GM19035 (cell line): ENCODE measurements around the gene SLC5A2.
"Not testable (repeated sequence)": the region's sequence is repeated elsewhere in the genome, so short reads cannot be mapped to it uniquely, and the experiment has no call there.

Experiments used
- ATAC-seq: cut with Tn5 transposase; IDR thresholded peaks from one replicate; pipeline ENCODE4 v1.9.1; 2021; ENCODE audit not compliant: unreplicated experiment

The SLC5A2 gene

GRCh38 chr16:31525113-31525512 lies 42.2 kb downstream of the SLC5A2 start:
- no peak for ATAC-seq

- no peak for ATAC-seq
Observed at GRCh38 chr16:31527734-31528274, 44.9 kb downstream of the SLC5A2 start, which contains the start of gene AHSP. Gene AHSP, plus strand, starts transcription at chr16:31527900. Its CDS starts 240 bp downstream, at chr16:31528140.

DNA sequence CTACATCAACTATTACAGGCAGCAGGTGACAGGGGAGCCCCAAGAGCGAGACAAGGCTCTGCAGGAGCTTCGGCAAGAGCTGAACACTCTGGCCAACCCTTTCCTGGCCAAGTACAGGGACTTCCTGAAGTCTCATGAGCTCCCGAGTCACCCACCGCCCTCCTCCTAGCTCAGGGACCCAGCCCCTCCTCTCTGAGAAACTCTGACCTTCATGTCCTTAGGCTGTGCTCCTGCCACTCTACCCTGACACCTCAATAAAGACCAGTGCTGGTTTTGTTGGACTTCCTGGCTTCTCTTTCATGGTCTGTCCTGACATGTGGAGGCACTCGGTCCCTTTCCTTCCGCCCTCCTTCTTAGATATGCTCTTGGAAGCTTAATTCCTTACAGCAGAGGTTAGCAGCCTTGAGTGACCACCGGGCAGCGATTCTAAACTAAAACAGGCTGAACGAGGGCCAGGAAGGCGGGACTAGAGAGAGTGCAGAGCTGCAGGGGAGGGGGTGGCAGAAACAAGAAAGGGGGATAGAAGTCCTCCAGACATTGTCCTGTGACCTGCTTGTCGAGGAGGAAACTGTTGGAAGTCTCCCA lies 45.7 kb downstream of the SLC5A2 start:
- ATAC-seq: no peak

GRCh38 chr16:31529108-31529936 lies 46.4 kb downstream of the SLC5A2 start:
- ATAC-seq: no peak

GRCh38 chr16:31529937-31530312 lies 47.0 kb downstream of the SLC5A2 start:
- no peak for ATAC-seq

GRCh38 chr16:31530405-31530804 lies 47.5 kb downstream of the SLC5A2 start:
- no peak for ATAC-seq

- no peak for ATAC-seq
Observed at GRCh38 chr16:31531096-31531495, 48.2 kb downstream of the SLC5A2 start.

- ATAC-seq: no peak
Observed at GRCh38 chr16:31532120-31532519, 49.2 kb downstream of the SLC5A2 start.

- ATAC-seq: no peak
Observed at GRCh38 chr16:31532896-31533295, 50.0 kb downstream of the SLC5A2 start.

- ATAC-seq: no peak
Observed at GRCh38 chr16:31535737-31536136, 52.8 kb downstream of the SLC5A2 start.

DNA sequence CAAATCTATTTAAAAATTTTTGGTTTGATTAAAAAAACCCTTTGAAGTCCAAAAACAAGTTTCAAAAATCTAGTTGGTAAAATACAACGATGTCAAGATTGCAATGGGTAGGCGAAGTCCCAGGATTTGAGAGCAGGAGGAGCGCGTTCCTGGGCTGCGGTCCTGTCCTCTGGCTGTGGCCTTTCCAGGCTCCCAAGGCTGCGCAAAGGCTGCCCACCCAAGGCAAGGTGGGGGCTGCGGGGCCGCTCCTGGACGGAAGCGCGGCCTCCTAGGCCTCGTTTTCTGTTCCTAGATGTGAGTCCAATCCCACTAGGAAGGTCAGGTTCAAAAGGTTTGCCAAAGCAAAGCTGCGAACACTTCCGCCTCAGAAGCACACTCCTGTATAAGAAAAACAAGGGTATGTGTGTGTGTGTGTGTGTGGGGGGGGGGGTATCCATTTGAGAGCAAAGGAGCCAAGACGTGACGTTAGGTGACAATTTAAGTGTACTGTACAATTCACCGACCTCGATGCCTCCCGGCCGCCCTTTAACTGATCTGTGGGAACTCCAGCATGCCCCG lies 54.0 kb downstream of the SLC5A2 start:
- no peak for ATAC-seq

- no peak for ATAC-seq
Observed at GRCh38 chr16:31537362-31538242, 54.7 kb downstream of the SLC5A2 start.

DNA sequence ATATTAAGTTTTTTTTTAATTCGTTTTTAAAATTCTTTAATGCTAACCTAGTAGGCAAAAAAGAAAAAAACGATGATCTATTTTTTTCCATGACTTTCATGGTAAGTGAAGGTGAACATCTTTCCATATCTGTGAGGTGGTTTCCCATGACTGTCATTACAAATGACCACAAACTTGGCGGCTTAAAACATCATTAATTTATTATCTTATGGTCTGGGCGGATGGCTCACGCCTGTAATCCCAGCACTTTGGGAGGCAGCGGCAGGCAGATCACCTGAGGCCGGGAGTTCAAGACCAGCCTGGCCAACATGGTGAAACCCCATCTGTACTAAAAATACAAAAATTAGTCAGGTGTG lies 55.3 kb downstream of the SLC5A2 start:
- not testable (repeated sequence) for ATAC-seq

DNA sequence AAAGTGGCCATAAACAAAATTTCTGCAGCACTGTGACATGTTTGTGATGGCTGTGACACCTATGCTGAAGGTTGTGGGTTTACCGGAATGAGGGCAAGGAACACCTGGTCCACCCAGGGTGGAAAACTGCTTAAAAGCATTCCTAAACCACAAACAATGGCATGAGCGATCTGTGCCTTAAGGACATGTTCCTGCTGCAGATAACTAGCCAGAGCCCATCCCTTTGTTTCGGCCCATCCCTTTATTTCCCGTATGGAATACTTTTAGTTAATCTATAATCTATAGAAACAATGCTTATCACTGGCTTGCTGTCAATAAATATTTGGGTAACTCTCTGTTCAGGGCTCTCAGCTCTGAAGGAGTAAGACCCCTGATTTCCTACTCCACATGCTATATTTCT lies 56.8 kb downstream of the SLC5A2 start:
- not testable (repeated sequence) for ATAC-seq
